ENCODE measurements around the gene HTT.

HTT gene

GRCh38 chr4:3235581-3235980 is 161.1 kb downstream of the HTT start:
- DNase-seq (ENCODE audit: low spot score) = no peak

DNA sequence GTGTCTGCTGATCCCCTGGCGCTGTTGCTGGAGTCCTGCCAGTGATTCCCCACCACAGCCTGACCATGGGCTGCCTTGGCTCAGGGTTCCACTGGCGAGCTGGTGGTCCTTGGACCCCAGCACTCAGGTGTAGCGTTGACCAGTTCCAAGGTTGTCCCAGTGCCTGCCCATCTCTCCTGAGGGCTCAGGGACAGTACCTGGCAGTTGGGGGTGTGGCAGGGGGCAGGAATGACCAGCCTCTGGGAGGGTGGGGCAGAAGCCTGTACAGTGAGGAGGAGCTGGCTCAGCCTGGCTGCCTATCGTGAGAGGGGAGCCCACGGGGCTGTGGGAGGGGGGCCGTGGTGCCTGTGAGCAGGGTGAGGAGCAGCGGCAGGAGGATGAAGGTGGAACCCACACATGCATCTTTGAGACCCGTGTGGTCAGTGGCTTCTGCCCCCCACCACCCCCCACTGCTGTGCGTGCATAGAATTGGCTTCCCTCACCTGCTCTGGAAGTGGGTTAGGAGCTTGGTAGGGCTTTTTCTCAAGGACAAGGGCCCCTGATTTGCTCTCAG is 161.9 kb downstream of the HTT start:
- no peak for DNase-seq (ENCODE audit: low spot score)

DNA sequence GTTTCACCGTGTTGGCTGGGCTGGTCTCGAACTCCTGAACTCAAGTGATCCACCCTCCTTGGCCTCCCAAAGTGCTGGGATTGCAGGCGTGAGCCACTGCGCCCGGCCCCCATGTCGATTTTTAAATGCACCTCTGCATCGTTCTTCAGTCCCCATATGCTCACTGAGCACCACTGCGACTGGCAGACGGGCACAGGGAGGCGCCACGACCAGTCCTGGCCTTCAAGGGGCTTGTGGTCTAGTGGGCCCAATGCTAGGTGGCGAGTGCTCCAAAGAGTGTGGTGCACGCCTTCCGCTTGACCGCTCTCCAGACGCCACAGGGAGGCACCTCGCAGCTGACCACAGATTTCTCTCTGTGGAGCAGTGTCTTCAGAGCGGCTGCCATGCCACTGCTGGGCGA is 162.8 kb downstream of the HTT start:
- no peak for DNase-seq (ENCODE audit: low spot score)

DNA sequence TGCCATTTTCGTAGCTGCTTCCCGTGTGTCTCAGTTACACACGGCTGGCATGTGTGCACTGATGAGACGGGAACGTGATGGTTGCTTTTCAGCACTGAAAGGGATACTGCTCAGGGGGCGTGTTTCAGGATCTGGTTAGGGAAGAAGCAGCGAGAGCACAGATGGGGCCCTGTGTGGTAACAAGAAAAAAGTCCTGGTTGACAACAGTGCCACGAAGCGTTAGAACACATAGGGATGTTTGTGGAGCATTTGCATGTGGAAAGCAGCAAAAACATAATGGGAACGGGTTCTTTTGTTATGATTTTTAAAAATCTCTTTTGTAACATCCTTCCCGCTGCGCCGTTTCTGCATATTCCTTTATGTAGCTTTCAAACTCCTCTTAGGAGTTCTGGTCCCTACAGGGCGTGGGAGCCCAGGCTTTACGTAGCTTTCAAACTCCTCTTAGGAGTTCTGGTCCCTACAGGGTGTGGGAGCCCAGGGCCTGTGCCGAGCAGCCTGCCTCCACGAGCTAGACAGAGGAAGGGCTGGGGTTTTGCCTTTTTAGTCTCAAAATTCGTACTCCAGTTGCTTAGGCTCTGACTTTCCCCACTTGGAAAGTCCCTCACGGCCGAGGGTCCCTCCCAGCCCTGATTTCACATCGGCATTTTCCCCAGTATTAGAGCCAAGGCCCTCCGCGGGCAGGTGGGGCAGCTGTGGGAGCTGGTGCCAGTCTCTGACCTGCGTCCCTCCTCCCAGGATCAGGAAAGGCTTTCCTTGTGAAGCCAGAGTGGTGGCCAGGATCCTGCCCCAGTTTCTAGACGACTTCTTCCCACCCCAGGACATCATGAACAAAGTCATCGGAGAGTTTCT is 163.5 kb downstream of the HTT start:
- no peak for DNase-seq (ENCODE audit: low spot score)

GRCh38 chr4:3238721-3239120 is 164.2 kb downstream of the HTT start:
- no peak for DNase-seq (ENCODE audit: low spot score)

DNA sequence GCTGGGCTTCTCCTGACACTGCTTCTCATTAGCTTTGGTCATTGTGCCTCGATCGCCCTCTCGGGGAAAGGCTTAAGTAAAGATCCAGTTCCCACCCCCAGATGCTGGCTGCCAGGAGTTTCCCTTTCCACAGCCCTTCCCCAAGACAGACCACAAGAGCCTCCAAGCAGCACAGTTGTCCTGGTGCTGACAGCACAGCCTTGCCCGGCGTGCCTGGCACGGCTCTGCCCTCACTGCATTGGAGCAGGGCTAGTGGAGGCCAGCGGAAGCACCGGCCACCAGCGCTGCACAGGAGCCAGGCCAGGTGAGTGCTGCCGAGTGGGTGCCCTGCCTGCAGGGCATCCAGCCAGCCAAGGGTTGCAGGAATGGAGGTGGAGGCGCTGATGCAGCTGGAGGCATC is 164.8 kb downstream of the HTT start:
- no peak for DNase-seq (ENCODE audit: low spot score)

GRCh38 chr4:3239998-3240920 is 165.8 kb downstream of the HTT start:
- DNase-seq (ENCODE audit: low spot score) = no peak

DNA sequence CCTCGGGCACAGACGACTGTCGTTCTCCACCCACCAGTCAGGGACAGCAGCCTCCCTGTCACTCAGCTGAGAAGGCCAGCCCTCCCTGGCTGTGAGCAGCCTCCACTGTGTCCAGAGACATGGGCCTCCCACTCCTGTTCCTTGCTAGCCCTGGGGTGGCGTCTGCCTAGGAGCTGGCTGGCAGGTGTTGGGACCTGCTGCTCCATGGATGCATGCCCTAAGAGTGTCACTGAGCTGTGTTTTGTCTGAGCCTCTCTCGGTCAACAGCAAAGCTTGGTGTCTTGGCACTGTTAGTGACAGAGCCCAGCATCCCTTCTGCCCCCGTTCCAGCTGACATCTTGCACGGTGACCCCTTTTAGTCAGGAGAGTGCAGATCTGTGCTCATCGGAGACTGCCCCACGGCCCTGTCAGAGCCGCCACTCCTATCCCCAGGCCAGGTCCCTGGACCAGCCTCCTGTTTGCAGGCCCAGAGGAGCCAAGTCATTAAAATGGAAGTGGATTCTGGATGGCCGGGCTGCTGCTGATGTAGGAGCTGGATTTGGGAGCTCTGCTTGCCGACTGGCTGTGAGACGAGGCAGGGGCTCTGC is 166.5 kb downstream of the HTT start:
- DNase-seq (ENCODE audit: low spot score) = no peak

GRCh38 chr4:3241898-3242524 is 167.5 kb downstream of the HTT start:
- no peak for DNase-seq (ENCODE audit: low spot score)

DNA sequence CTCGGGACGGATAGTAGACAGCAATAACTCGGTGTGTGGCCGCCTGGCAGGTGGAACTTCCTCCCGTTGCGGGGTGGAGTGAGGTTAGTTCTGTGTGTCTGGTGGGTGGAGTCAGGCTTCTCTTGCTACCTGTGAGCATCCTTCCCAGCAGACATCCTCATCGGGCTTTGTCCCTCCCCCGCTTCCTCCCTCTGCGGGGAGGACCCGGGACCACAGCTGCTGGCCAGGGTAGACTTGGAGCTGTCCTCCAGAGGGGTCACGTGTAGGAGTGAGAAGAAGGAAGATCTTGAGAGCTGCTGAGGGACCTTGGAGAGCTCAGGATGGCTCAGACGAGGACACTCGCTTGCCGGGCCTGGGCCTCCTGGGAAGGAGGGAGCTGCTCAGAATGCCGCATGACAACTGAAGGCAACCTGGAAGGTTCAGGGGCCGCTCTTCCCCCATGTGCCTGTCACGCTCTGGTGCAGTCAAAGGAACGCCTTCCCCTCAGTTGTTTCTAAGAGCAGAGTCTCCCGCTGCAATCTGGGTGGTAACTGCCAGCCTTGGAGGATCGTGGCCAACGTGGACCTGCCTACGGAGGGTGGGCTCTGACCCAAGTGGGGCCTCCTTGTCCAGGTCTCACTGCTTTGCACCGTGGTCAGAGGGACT is 168.8 kb downstream of the HTT start:
- no peak for DNase-seq (ENCODE audit: low spot score)

GRCh38 chr4:3244002-3244401 is 169.5 kb downstream of the HTT start:
- DNase-seq (ENCODE audit: low spot score) = no peak

DNA sequence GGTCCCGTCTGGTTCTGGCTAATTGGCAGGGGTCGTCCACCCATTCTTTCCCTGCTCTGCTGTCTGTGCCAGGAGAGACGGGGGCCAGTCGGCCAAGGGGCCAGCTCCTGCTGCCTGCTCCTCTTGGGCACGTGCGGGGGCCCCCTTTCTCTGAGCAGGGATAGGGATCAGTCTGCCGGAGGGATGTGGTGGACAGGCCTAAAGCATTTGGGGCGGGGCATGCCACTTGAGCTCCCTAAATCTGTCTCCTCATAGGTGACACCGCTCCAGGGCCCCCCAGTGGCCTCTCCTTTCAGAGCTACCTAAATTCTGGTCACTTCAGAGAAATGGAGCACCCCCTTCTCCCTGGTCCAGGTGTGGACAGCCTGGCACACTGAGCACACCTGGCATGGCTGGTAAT is 170.3 kb downstream of the HTT start:
- DNase-seq (ENCODE audit: low spot score) = no peak

- no peak for DNase-seq (ENCODE audit: low spot score)
Observed at GRCh38 chr4:3245676-3246075, 171.2 kb downstream of the HTT start.

GRCh38 chr4:3246458-3247398 is 172.2 kb downstream of the HTT start:
- no peak for DNase-seq (ENCODE audit: low spot score)

GRCh38 chr4:3247399-3248177 is 173.1 kb downstream of the HTT start:
- DNase-seq (ENCODE audit: low spot score) = no peak

DNA sequence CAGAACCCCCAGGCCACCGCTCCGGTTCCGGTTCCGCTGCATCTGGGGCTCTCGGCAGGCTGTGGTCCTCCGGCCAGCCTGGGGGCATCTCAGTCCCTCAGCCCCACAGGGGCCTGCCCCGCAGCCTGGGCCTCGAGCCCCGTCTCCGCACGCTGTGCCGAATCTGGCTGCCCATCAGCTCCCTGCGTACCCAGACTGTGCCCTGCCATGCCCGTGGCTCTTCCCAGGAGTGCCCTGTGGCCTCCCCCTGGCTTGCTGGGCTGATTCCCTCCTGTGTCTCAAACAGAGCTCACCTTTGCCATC is 173.6 kb downstream of the HTT start:
- DNase-seq (ENCODE audit: low spot score) = no peak

DNA sequence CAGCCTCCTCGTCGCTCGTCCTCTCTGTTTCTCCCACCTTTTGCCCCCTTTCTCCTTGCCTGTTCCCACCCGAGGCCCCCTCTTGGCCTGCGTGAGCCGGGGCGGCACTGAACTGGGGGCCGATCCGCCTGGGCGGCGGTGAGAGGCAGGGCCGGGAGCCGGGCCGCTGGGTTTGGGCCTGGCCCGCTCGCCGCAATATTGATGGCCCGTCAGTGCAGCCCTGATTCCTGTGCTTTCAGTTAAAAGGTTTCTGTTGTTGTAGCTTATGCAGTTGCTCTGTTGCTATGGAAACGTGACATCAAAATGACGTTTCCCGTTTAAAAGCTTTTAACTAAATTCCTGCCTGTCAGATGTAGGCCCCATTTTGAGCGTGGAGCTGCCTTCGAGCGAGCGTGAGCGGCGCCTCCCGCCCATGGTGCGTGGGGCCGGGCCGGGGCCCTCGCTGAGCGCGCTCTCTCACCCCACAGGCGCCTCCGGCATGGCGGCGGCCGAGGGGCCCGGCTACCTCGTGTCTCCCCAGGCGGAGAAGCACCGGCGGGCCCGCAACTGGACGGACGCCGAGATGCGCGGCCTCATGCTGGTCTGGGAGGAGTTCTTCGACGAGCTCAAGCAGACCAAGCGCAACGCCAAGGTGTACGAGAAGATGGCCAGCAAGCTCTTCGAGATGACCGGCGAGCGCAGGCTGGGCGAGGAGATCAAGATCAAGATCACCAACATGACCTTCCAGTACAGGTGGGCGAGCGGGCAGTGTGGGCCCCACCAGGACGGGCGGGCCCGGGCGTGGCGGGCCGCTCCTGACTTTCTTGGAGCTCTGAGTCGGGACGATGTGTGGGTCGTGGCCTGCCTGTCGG is 174.6 kb downstream of the HTT start, which contains the start of gene MSANTD1:
MSANTD1 (plus strand) TSS at position 349 of the 851 bp plus-strand sequence; CDS start at position 413, 64 bp downstream.
- DNase-seq (ENCODE audit: low spot score) = no peak

DNA sequence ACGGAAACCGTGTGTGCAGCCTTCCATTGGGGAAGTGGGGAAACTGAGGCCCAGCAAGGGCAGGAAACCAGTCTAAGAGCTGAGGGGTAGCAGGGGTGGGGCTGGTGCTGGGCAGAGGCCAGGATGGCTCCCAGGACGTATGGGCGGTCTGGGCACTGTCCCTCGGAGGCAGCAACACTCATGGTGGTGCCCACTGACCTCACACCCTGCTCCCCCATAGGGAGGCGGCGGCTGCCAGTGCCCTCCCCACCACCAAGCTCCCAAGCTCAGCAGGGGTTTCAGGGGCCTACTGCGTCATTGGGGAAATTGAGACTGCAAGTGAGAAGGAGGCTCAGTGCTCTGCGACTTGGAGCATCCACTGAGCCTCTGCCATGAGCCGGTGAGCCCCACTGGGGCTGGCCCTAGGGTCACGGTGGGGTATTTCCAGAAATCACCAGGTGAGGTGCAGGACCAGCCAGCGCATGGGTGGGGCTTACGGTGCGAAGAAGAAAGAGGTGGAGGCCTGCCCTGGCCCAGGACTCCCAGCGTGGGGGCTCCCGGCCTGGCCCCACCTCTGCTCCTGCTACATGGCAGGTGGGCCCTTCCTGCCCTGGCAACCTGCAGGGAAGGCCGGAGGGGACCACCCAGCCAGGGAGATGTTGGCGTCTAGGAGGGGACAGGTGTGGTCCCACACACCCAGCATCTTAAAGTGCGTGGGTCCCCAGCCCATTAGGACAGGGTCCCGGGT is 175.4 kb downstream of the HTT start:
- DNase-seq (ENCODE audit: low spot score) = no peak
